Uterus (tissue), 2 donors: ENCODE data around the gene RPL18.

Experiments used
- POLR2A ChIP-seq, 2 donors: fragments of 450-650 bp; IDR thresholded peaks; one replicate each; pipeline ENCODE4 v1.6.1; 2016; ENCODE audit warnings: antibody characterized with exemption in 2 of 2, mild to moderate bottlenecking in 1 of 2, moderate library complexity in 1 of 2
- TF ChIP-seq, protein P1 (sequence below), 4 experiments: fragments of 200-600 bp in 2 of 4; fragments of 450-650 bp in 2 of 4; sonication (generic) in 2 of 4; IDR thresholded peaks; one replicate each; pipeline ENCODE4 v1.5.1; 2016 to 2019; ENCODE audit warnings: antibody characterized with exemption in 4 of 4, mild to moderate bottlenecking in 2 of 4, moderate library complexity in 1 of 4

DNA sequence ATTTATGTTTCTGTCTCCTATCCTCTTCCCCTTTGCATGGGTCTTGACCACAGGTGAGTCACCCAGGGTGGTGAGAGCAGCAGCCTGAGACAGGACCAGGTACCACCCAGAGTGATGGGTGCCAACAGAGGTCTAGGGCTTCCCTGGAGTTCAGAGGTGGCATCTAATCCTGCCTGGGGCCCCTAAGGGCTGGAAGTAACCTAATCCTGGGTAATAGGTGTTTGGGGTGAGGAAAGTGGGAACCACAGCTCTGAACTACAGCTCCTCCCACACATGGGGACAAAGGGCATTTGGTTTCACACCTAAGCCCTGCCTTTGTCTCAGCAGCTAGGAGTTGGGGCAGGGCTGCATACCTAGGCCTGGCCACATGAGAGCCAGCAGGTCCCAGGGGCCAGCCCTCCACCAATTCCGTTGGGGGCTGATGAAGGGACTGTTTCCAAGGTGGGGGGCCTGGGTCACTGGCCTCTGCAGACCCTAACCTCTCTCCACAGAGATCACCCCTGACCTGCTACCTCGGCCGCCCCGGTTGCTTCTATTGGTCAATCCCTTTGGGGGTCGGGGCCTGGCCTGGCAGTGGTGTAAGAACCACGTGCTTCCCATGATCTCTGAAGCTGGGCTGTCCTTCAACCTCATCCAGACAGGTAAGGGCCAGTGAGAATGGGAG, 8.4 kb upstream of the RPL18 start:
- no peak for TF ChIP-seq POLR2A (IDR thresholded peaks at IDR 0.05)
- TF ChIP-seq, protein P1, sequence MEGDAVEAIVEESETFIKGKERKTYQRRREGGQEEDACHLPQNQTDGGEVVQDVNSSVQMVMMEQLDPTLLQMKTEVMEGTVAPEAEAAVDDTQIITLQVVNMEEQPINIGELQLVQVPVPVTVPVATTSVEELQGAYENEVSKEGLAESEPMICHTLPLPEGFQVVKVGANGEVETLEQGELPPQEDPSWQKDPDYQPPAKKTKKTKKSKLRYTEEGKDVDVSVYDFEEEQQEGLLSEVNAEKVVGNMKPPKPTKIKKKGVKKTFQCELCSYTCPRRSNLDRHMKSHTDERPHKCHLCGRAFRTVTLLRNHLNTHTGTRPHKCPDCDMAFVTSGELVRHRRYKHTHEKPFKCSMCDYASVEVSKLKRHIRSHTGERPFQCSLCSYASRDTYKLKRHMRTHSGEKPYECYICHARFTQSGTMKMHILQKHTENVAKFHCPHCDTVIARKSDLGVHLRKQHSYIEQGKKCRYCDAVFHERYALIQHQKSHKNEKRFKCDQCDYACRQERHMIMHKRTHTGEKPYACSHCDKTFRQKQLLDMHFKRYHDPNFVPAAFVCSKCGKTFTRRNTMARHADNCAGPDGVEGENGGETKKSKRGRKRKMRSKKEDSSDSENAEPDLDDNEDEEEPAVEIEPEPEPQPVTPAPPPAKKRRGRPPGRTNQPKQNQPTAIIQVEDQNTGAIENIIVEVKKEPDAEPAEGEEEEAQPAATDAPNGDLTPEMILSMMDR (IDR thresholded peaks at IDR 0.05): no peak
